AG20443 (cell line): ENCODE results near the gene C1orf116.

Source experiments
- DNase-seq: peaks from one replicate; pipeline ENCODE4 v3.0.0; 2012; ENCODE audit warnings: low spot score, mixed read lengths

Gene C1orf116

GRCh38 chr1:207019661-207020060 lies 12.9 kb downstream of the C1orf116 start:
- no peak for DNase-seq

- DNase-seq, result no peak
Observed at GRCh38 chr1:207019161-207019560, 13.4 kb downstream of the C1orf116 start.

- no peak for DNase-seq
Observed at GRCh38 chr1:207018707-207019106, 13.8 kb downstream of the C1orf116 start.

GRCh38 chr1:207017615-207018559 lies 14.7 kb downstream of the C1orf116 start:
- no peak for DNase-seq

GRCh38 chr1:207015791-207016190 lies 16.8 kb downstream of the C1orf116 start:
- no peak for DNase-seq

GRCh38 chr1:207014728-207015127 lies 17.8 kb downstream of the C1orf116 start:
- no peak for DNase-seq

GRCh38 chr1:207013321-207014085 lies 19.1 kb downstream of the C1orf116 start:
- no peak for DNase-seq

GRCh38 chr1:207010726-207011125 lies 21.8 kb downstream of the C1orf116 start:
- no peak for DNase-seq

GRCh38 chr1:207009945-207010344 lies 22.6 kb downstream of the C1orf116 start:
- no peak for DNase-seq

GRCh38 chr1:207009182-207009850 lies 23.2 kb downstream of the C1orf116 start:
- no peak for DNase-seq

GRCh38 chr1:207007352-207008033 lies 25.1 kb downstream of the C1orf116 start:
- peak; percentile 91 for DNase-seq

GRCh38 chr1:207006914-207007313 lies 25.6 kb downstream of the C1orf116 start:
- no peak for DNase-seq

- no peak for DNase-seq
Observed at GRCh38 chr1:207006083-207006482, 26.5 kb downstream of the C1orf116 start.

- DNase-seq, result peak; percentile 80
Observed at GRCh38 chr1:207004931-207005830, 27.4 kb downstream of the C1orf116 start.

- DNase-seq, result no peak
Observed at GRCh38 chr1:207003210-207003609, 29.3 kb downstream of the C1orf116 start.

GRCh38 chr1:207002724-207003146 lies 29.8 kb downstream of the C1orf116 start:
- DNase-seq, result no peak

GRCh38 chr1:207001492-207002245 lies 30.9 kb downstream of the C1orf116 start:
- DNase-seq, result no peak

- DNase-seq, result no peak
Observed at GRCh38 chr1:207000651-207001291, 31.8 kb downstream of the C1orf116 start.

- DNase-seq, result no peak
Observed at GRCh38 chr1:206998816-206999215, 33.7 kb downstream of the C1orf116 start.
